H1 (cell line): ENCODE results near the gene PHLDB3. TPM values are rescaled to one million over a fixed set of nuclear protein-coding genes. Genes with fewer than 3 reads are reported as not detected.

Experiments
- CTCF ChIA-PET: fragments of 300-600 bp; sonication (Branson Sonifier 250); formaldehyde crosslinking; loops from one replicate; lab custom pipeline; 2021; ENCODE audit not compliant: partially characterized antibody; lab: Charles Lee
- POLR2A ChIA-PET: fragments of 300-600 bp; sonication (Branson Sonifier 250); formaldehyde crosslinking; loops from one replicate; lab custom pipeline; 2021; ENCODE audit warnings: inconsistent platforms; ENCODE audit not compliant: partially characterized antibody; lab: Charles Lee
- DNase-seq, 2 experiments: peaks; one replicate each; pipeline versions ENCODE4 v3.0.0 to v3.0.0-alpha.2; 2010 to 2022; ENCODE audit warnings: low spot score in 2 of 2, low read depth in 1 of 2, mixed read lengths in 1 of 2
- FAIRE-seq: peaks from 2 replicates; lab custom pipeline; 2011; peaks lifted over from hg19 to GRCh38; lab: Jason Lieb, UNC
- H2AFZ ChIP-seq: 2 replicates; pipeline ENCODE4 v1.8.1; 2012; ENCODE audit warnings: low read length, inconsistent platforms
- H2AK5ac ChIP-seq: 2 replicates; pipeline ENCODE4 v1.6.1; 2013; ENCODE audit warnings: low read depth, low read length
- H2BK120ac ChIP-seq: replicated peaks from 2 replicates; pipeline ENCODE3; 2013; ENCODE audit warnings: low read depth, low read length, inconsistent platforms
- H2BK12ac ChIP-seq: 2 replicates; pipeline ENCODE4 v1.6.1; 2013; ENCODE audit warnings: low read depth, low read length
- H2BK15ac ChIP-seq: 2 replicates; pipeline ENCODE4 v1.6.1; 2013; ENCODE audit warnings: low read length
- H2BK20ac ChIP-seq: 2 replicates; pipeline ENCODE4 v1.6.1; 2013; ENCODE audit warnings: low read length
- H2BK5ac ChIP-seq: 2 replicates; pipeline ENCODE4 v1.6.1; 2013; ENCODE audit warnings: low read depth, low read length
- H3K14ac ChIP-seq: 2 replicates; pipeline ENCODE4 v1.6.1; 2013; ENCODE audit warnings: inconsistent platforms; ENCODE audit not compliant: insufficient read length
- H3K18ac ChIP-seq: 2 replicates; pipeline ENCODE4 v1.6.1; 2013; ENCODE audit warnings: low read length; ENCODE audit errors: extremely low read depth
- H3K23ac ChIP-seq: 2 replicates; pipeline ENCODE4 v1.6.1; 2013; ENCODE audit warnings: inconsistent platforms; ENCODE audit not compliant: insufficient read length
- H3K23me2 ChIP-seq: 2 replicates; pipeline ENCODE4 v1.6.1; 2013; ENCODE audit warnings: low read depth, low read length
- H3K27ac ChIP-seq: 2 replicates; pipeline ENCODE4 v1.6.1; 2011; ENCODE audit warnings: low read depth, low read length, inconsistent platforms
- H3K27me3 ChIP-seq, 4 experiments: replicated peaks in 1 of 4; 1 replicate in 1 of 4; 2 replicates in 3 of 4; pipeline versions ENCODE4 v1.6.1 to v1.8.1; 2011 to 2013; ENCODE audit warnings: low read length in 3 of 4, mild to moderate bottlenecking in 3 of 4, inconsistent platforms in 2 of 4, mixed read lengths in 2 of 4, moderate library complexity in 1 of 4; ENCODE audit not compliant: control insufficient read depth in 3 of 4, insufficient read depth in 3 of 4; ENCODE audit errors: extremely low read depth in 1 of 4
- H3K36me3 ChIP-seq, 4 experiments: 2 replicates each; pipeline versions ENCODE4 v1.6.1 to v1.8.1; 2011 to 2013; ENCODE audit warnings: mild to moderate bottlenecking in 4 of 4, low read length in 3 of 4, moderate library complexity in 2 of 4, control low read depth in 1 of 4, inconsistent platforms in 1 of 4; ENCODE audit not compliant: insufficient read depth in 4 of 4, control insufficient read depth in 2 of 4
- H3K4ac ChIP-seq: replicated peaks from 2 replicates; pipeline ENCODE3; 2013; ENCODE audit warnings: low read length, low read depth, mixed read lengths, inconsistent platforms; ENCODE audit not compliant: insufficient read length
- H3K4me1 ChIP-seq, 4 experiments: replicated peaks in 1 of 4; 1 replicate in 1 of 4; 2 replicates in 3 of 4; pipeline versions ENCODE4 v1.6.1 to v1.8.1; 2011 to 2013; ENCODE audit warnings: low read length in 3 of 4, inconsistent platforms in 2 of 4, mixed read lengths in 1 of 4; ENCODE audit not compliant: insufficient read depth in 4 of 4, control insufficient read depth in 3 of 4
- H3K4me2 ChIP-seq, 2 experiments: 2 replicates each; pipeline versions ENCODE4 v1.6.1 to v1.8.1; 2011 to 2013; ENCODE audit warnings: low read depth in 2 of 2, low read length in 2 of 2, control low read depth in 1 of 2, inconsistent platforms in 1 of 2, mild to moderate bottlenecking in 1 of 2; ENCODE audit not compliant: insufficient read depth in 1 of 2
- H3K4me3 ChIP-seq, 4 experiments: fragments of 200-600, 300-600 bp in 1 of 4; sonication (generic), shearing (Covaris generic), sonication (Bioruptor Twin) in 1 of 4; 2 replicates each; pipeline versions ENCODE4 v1.5.1 to v1.8.1; 2011 to 2016; ENCODE audit warnings: low read length in 4 of 4, low read depth in 3 of 4, control low read depth in 2 of 4, inconsistent platforms in 2 of 4, mild to moderate bottlenecking in 2 of 4, mixed read lengths in 1 of 4, moderate library complexity in 1 of 4; ENCODE audit not compliant: insufficient read depth in 2 of 4; ENCODE audit errors: extremely low read depth in 1 of 4
- H3K56ac ChIP-seq: replicated peaks from 2 replicates; pipeline ENCODE3; 2013; ENCODE audit warnings: low read depth, mild to moderate bottlenecking, mixed read lengths, low read length, inconsistent platforms; ENCODE audit not compliant: insufficient read length
- H3K79me1 ChIP-seq: 2 replicates; pipeline ENCODE4 v1.6.1; 2013; ENCODE audit warnings: low read depth, low read length, control low read depth
- H3K79me2 ChIP-seq, 2 experiments: 2 replicates each; pipeline versions ENCODE4 v1.6.1 to v1.8.1; 2012 to 2013; ENCODE audit warnings: low read length in 2 of 2, mild to moderate bottlenecking in 2 of 2, inconsistent platforms in 1 of 2; ENCODE audit not compliant: insufficient read depth in 2 of 2, control insufficient read depth in 1 of 2
- H3K9ac ChIP-seq, 4 experiments: replicated peaks in 1 of 4; 1 replicate in 1 of 4; 2 replicates in 3 of 4; pipeline versions ENCODE4 v1.6.1 to v1.8.1; 2011 to 2013; ENCODE audit warnings: low read depth in 3 of 4, low read length in 3 of 4, control low read depth in 2 of 4, mild to moderate bottlenecking in 2 of 4, moderate library complexity in 2 of 4, inconsistent platforms in 1 of 4; ENCODE audit errors: extremely low read depth in 1 of 4
- H3K9me3 ChIP-seq, 2 experiments: 2 replicates each; pipeline versions ENCODE4 v1.6.1 to v1.8.1; 2012 to 2013; ENCODE audit warnings: mild to moderate bottlenecking in 2 of 2, moderate library complexity in 2 of 2, control low read depth in 1 of 2, inconsistent platforms in 1 of 2, low read depth in 1 of 2, low read length in 1 of 2, mixed read lengths in 1 of 2; ENCODE audit not compliant: insufficient read depth in 2 of 2
- H4K20me1 ChIP-seq, 2 experiments: replicated peaks in 1 of 2; 2 replicates each; pipeline versions ENCODE3 to v1.8.1; 2011 to 2013; ENCODE audit warnings: inconsistent platforms in 2 of 2, low read length in 2 of 2, mild to moderate bottlenecking in 1 of 2; ENCODE audit not compliant: insufficient read depth in 2 of 2, control insufficient read depth in 1 of 2
- H4K5ac ChIP-seq: 2 replicates; pipeline ENCODE4 v1.6.1; 2013; ENCODE audit warnings: low read length, low read depth, mixed read lengths, inconsistent platforms; ENCODE audit not compliant: insufficient read length
- H4K8ac ChIP-seq: 2 replicates; pipeline ENCODE4 v1.8.0; 2013; ENCODE audit warnings: mild to moderate bottlenecking, moderate library complexity, low read length, inconsistent platforms; ENCODE audit not compliant: insufficient read depth; ENCODE audit errors: extremely low read depth
- H4K91ac ChIP-seq: replicated peaks from 2 replicates; pipeline ENCODE3; 2013; ENCODE audit warnings: low read length, mixed read lengths, inconsistent platforms; ENCODE audit not compliant: insufficient read length
- ATF2 ChIP-seq: IDR thresholded peaks from 2 replicates; pipeline ENCODE4 v1.6.1; 2012; ENCODE audit warnings: low read length, inconsistent platforms
- CTCF ChIP-seq, 3 experiments: IDR thresholded peaks; 1 replicate in 2 of 3; 2 replicates in 1 of 3; pipeline versions ENCODE4 v1.5.1 to v1.6.1; 2011; ENCODE audit warnings: low read length in 3 of 3, mild to moderate bottlenecking in 3 of 3, inconsistent platforms in 2 of 3, low read depth in 1 of 3, moderate library complexity in 1 of 3; ENCODE audit not compliant: insufficient read depth in 1 of 3; ENCODE audit errors: control extremely low read depth in 1 of 3
- HDAC2 ChIP-seq, 2 experiments: fragments of 300-600 bp in 1 of 2; sonication (generic) in 1 of 2; IDR thresholded peaks; 2 replicates each; pipeline ENCODE4 v1.6.1; 2011 to 2012; ENCODE audit warnings: low read depth in 2 of 2, low read length in 2 of 2, mild to moderate bottlenecking in 2 of 2, moderate library complexity in 2 of 2, borderline replicate concordance in 1 of 2, inconsistent platforms in 1 of 2
- JUND ChIP-seq: IDR thresholded peaks from 2 replicates; pipeline ENCODE4 v1.6.1; 2011; ENCODE audit warnings: mild to moderate bottlenecking, improper control_type of control experiment, low read length
- POLR2AphosphoS5 ChIP-seq: IDR thresholded peaks from 2 replicates; pipeline ENCODE4 v1.6.1; 2011; ENCODE audit warnings: low read depth, low read length
- SUZ12 ChIP-seq: fragments of 200-600 bp; sonication (generic); IDR thresholded peaks from 2 replicates; pipeline ENCODE4 v1.6.1; 2012; ENCODE audit warnings: mild to moderate bottlenecking, inconsistent platforms, low read length, moderate library complexity, mixed read lengths
- USF2 ChIP-seq: IDR thresholded peaks from 2 replicates; pipeline ENCODE4 v1.6.1; 2011; ENCODE audit warnings: low read length, improper control_type of control experiment
- WGBS, 2 experiments: shearing (Covaris generic) in 1 of 2; methylation state at CpG; one replicate each; pipeline versions ENCODE4 v1.1.6 to v1.1.7; 2013 to 2015; ENCODE audit warnings: low lambda C conversion rate in 2 of 2, mixed read lengths in 2 of 2, inconsistent platforms in 1 of 2, low coverage in 1 of 2, missing lambda C conversion rate in 1 of 2; ENCODE audit not compliant: insufficient replicate concordance in 2 of 2, insufficient coverage in 1 of 2, insufficient read length in 1 of 2; ENCODE audit errors: extremely low coverage in 1 of 2, missing lambda C conversion rate in 1 of 2; 5-methylcytosine and 5-hydroxymethylcytosine counted together
- polyA plus RNA-seq, 7 experiments: library from polyadenylated mRNA; depleted of rRNA in 3 of 7; stranded (reverse) in 5 of 7; unstranded in 2 of 7; fragments of >200 nt in 5 of 7; fragments of 200-250 nt in 2 of 7; gene quantifications; 1 replicate in 5 of 7; 2 replicates in 1 of 7; 4 replicates in 1 of 7; pipeline versions ENCODE4 v1.2.1 to v1.2.3, GENCODE V29; 2011 to 2013; ENCODE audit warnings: missing spikeins in 2 of 7, mixed read lengths in 2 of 7
- total RNA-seq: library from RNA; stranded (reverse); fragmentation: NEBNext Ultra II Directional; extraction: Animal tissue kit (Norgen Biotek cat#: 25700); gene quantifications from 2 replicates; pipeline ENCODE4 v1.2.1, GENCODE V29; 2021

The PHLDB3 gene
- total and polyA plus RNA-seq, 2 of the 8 experiments (the other 6 are each of a cell fraction or from before 2014, with no cell fraction given), result 4.0 to 8.5 TPM

GRCh38 chr19:43553656-43554055, 49.1 kb upstream of the PHLDB3 start:
- Histone ChIP-seq H2AFZ (no peak overlapping the region), H2AK5ac (no peak overlapping the region), H3K27ac (no peak overlapping the region), H3K9ac (no peak overlapping the region), H4K91ac (no peak overlapping the region), H3K4me3 (no peak overlapping the region; a peak in 1 of 8 replicates), H3K18ac (no peak overlapping the region), H3K23ac (no peak overlapping the region), H3K56ac (no peak overlapping the region), H3K4me1 (0 out of 7 replicates have a peak, but pooled peaks cover 0 to 2% (median 0%) of the 10 kb centered on the region in 4 experiments), H3K79me1 (0 out of 2 replicates have a peak, but pooled peaks cover 3% of the 10 kb centered on the region), H2BK12ac (no peak overlapping the region), H3K4ac (no peak overlapping the region), H2BK120ac (no peak overlapping the region), H4K20me1 (peaks cover 0 to 4% of the 10 kb centered on the region in 2 experiments), H4K5ac (no peak overlapping the region), H3K9me3 (no peaks in the 10 kb centered on the region), H2BK15ac (no peak overlapping the region), H3K36me3 (peaks cover 5 to 28% (median 17%) of the 10 kb centered on the region in 4 experiments; a peak in 6 of 8 replicates), H3K4me2 (no peak overlapping the region), H4K8ac (no peak overlapping the region), H3K23me2 (no peaks in the 10 kb centered on the region), H2BK5ac (no peak overlapping the region), H3K27me3 (no peaks in the 10 kb centered on the region), H3K79me2 (no peaks in the 10 kb centered on the region), H3K14ac (no peak overlapping the region), H2BK20ac (no peak overlapping the region)
- WGBS, 2 experiments, result 82% methylated on average over 4 of the region's 4 CpGs; no CpG with 5 or more reads in 1 of the 2 experiments
- DNase-seq (no peak), FAIRE-seq (no peak)
- CTCF ChIA-PET, result interaction anchor here (0.8 to 10.7 kb wide), 8 partner anchors 11 to 106 kb away, joined by 3 to 122 read pairs (median 39); partner anchors contain the start of genes IRGQ, ZNF575 and ZNF576
- POLR2A ChIA-PET, result interaction anchor here (1.6 kb wide), 1 partner anchor 20 kb away, joined by 3 read pairs; the partner anchor contains the start of gene ZNF575
- TF ChIP-seq ATF2, result no peak
- no peak for TF ChIP-seq JUND
- no peak for TF ChIP-seq SUZ12
- TF ChIP-seq USF2, result no peak
- no peak for TF ChIP-seq POLR2AphosphoS5
- TF ChIP-seq HDAC2 (IDR thresholded peaks at IDR 0.05; ENCODE audit: borderline replicate concordance in 1 of 2, low read depth in 2 of 2, low read length in 2 of 2), result no peak
- TF ChIP-seq CTCF (IDR thresholded peaks at IDR 0.05; ENCODE audit: control extremely low read depth in 1 of 3, insufficient read depth in 1 of 3, low read depth in 1 of 3, low read length in 3 of 3), result no peak
